Nephron (organoid): Measurements from ENCODE around the gene RHPN2.
A peak's percentile ranks its signal among the peaks of the same experiment; 100 is the strongest.
"Not testable (repeated sequence)": the region's sequence is repeated elsewhere in the genome, so short reads cannot be mapped to it uniquely, and the experiment has no call there.

ENCODE experiments used
- H3K27ac Mint-ChIP-seq, 3 experiments: 2 replicates each; pipeline ENCODE4 v1.8.0; 2020; ENCODE audit warnings: mixed read lengths in 3 of 3, mild to moderate bottlenecking in 2 of 3, moderate library complexity in 1 of 3
- H3K27me3 Mint-ChIP-seq: 2 replicates; pipeline ENCODE4 v1.8.0; 2021; ENCODE audit warnings: low read depth, mild to moderate bottlenecking, moderate library complexity, mixed read lengths
- H3K36me3 Mint-ChIP-seq: 2 replicates; pipeline ENCODE4 v1.8.0; 2020; ENCODE audit warnings: low read depth, mixed read lengths
- H3K4me1 Mint-ChIP-seq: 2 replicates; pipeline ENCODE4 v1.8.0; 2020; ENCODE audit warnings: mixed read lengths
- H3K4me3 Mint-ChIP-seq, 3 experiments: 2 replicates each; pipeline ENCODE4 v1.8.0; 2020; ENCODE audit warnings: mild to moderate bottlenecking in 3 of 3, mixed read lengths in 3 of 3, moderate library complexity in 2 of 3
- H3K9me3 Mint-ChIP-seq: 2 replicates; pipeline ENCODE4 v1.8.0; 2020; ENCODE audit warnings: mixed read lengths
- CTCF ChIP-seq, 3 experiments: fragments of 200-600 bp; sonication (generic); IDR thresholded peaks; one replicate each; pipeline ENCODE4 v1.5.0; 2021; ENCODE audit warnings: antibody characterized with exemption in 3 of 3; ENCODE audit not compliant: unreplicated experiment in 3 of 3

Gene RHPN2

DNA sequence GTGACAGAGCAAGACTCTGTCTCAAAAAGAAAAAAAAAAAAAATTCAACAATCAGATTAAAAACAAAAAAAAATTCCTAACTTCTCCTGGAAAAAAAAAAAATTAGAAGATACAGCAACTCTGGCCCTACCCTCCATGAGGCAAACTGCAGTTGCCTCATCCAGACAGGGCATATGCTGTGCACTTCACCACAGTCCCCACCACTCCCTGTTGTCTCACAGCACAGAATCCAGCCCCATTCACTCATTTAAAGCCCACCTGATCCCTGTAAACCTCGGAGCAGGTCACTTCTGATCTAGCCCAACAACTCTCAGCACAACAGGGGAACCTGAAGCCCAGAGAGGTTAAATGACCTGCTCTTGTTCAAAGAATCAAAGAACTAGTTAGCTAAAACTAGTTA is 24.9 kb downstream of the RHPN2 start:
- peaks cover 9% of the 10 kb centered on the region for H3K4me1 Mint-ChIP-seq
- H3K27me3 Mint-ChIP-seq, result no peaks in the 10 kb centered on the region
- H3K36me3 Mint-ChIP-seq, result peaks cover 9% of the 10 kb centered on the region
- no peak for TF ChIP-seq CTCF (IDR thresholded peaks at IDR 0.05; ENCODE audit: unreplicated experiment in 3 of 3)
- H3K4me3 Mint-ChIP-seq, result no peak overlapping the region
- H3K27ac Mint-ChIP-seq, result peak overlapping the region; percentile 47 to 89 (median 69)
- no peaks in the 10 kb centered on the region for H3K9me3 Mint-ChIP-seq

- Mint-ChIP-seq H3K36me3 (peaks cover 9% of the 10 kb centered on the region), H3K27me3 (no peaks in the 10 kb centered on the region), H3K9me3 (no peaks in the 10 kb centered on the region), H3K27ac (peak overlapping the region in 2 of 3 experiments; percentile 41 to 89), H3K4me1 (peaks cover 9% of the 10 kb centered on the region), H3K4me3 (no peak overlapping the region)
- no peak for TF ChIP-seq CTCF (IDR thresholded peaks at IDR 0.05; ENCODE audit: unreplicated experiment in 3 of 3)
These were observed 25.5 kb downstream of the RHPN2 start for GRCh38 chr19:33039108-33039599.

- not testable (repeated sequence) for H3K4me3 Mint-ChIP-seq, H3K36me3 Mint-ChIP-seq, H3K27me3 Mint-ChIP-seq, H3K9me3 Mint-ChIP-seq, H3K4me1 Mint-ChIP-seq
- peak overlapping the region; percentile 16 to 83 (median 79) for H3K27ac Mint-ChIP-seq
These were observed 27.3 kb downstream of the RHPN2 start for GRCh38 chr19:33037168-33038025.

GRCh38 chr19:33036370-33037167 is 28.1 kb downstream of the RHPN2 start:
- peak overlapping the region in 1 of 3 experiments; percentile 83 for H3K27ac Mint-ChIP-seq
- not testable (repeated sequence) for H3K9me3 Mint-ChIP-seq, H3K4me1 Mint-ChIP-seq, H3K4me3 Mint-ChIP-seq, H3K27me3 Mint-ChIP-seq, H3K36me3 Mint-ChIP-seq

DNA sequence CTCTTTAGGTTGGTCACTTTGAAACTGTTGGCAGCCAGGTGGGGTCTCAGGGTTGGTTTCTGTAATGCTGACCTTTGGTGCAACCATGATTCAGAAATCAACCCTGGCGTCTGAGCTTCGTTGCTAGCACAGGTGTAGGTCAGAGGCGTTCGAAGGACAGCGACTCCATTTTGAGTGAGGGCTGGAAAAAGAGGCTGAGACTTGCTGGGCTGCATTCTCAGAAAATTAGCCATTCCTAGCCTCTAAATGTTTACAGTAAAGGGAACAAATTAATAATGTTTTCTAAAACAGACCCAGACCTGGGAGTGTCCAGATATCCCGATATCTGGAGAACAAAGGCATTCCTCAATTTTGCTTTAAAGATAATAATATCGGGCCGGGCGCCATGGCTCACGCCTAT is 29.2 kb downstream of the RHPN2 start:
- no peak for TF ChIP-seq CTCF (IDR thresholded peaks at IDR 0.05; ENCODE audit: unreplicated experiment in 3 of 3)
- no peak overlapping the region for H3K4me3 Mint-ChIP-seq
- peaks cover 9% of the 10 kb centered on the region for H3K36me3 Mint-ChIP-seq
- no peaks in the 10 kb centered on the region for H3K9me3 Mint-ChIP-seq
- no peaks in the 10 kb centered on the region for H3K4me1 Mint-ChIP-seq
- H3K27ac Mint-ChIP-seq, result no peak overlapping the region
- H3K27me3 Mint-ChIP-seq, result no peaks in the 10 kb centered on the region

DNA sequence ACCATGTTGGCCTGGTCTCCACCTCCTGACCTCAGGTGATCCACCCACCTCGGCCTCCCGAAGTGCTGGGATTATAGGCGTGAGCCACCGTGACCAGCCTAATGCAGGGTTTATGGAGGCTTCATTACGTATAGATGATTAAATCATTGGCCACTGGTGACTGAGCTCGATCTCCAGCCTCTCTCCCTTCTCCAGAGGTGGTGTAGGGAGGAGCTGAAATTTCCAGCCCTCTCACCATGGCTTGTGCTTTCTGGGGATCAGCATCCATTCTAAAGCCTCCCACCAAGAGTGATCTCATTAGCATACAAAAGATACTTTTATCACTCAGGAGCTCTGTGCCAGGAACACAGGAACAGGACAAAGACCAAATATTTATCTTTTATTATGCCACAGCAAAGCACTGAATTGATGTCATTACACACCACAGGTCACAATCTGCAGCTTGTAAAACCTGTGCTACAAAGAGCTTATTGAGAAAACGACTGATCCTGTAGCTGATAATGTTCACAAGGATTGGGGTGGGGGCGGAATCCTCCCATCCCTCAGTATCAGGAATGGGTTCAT is 32.4 kb downstream of the RHPN2 start:
- H3K27me3 Mint-ChIP-seq, result no peaks in the 10 kb centered on the region
- no peak for TF ChIP-seq CTCF (IDR thresholded peaks at IDR 0.05; ENCODE audit: unreplicated experiment in 3 of 3)
- no peaks in the 10 kb centered on the region for H3K4me1 Mint-ChIP-seq
- H3K9me3 Mint-ChIP-seq, result peaks cover 3% of the 10 kb centered on the region
- H3K36me3 Mint-ChIP-seq, result peaks cover 9% of the 10 kb centered on the region
- H3K4me3 Mint-ChIP-seq, result no peak overlapping the region
- H3K27ac Mint-ChIP-seq, result no peak overlapping the region
